ENCODE measurements around the gene ATP4A.
A peak's percentile ranks its signal among the peaks of the same experiment; 100 is the strongest.

ATP4A gene

GRCh38 chr19:35549174-35549788 lies 14.2 kb downstream of the ATP4A start:
- peak; percentile 14 to 23 for DNase-seq (ENCODE audit: low read depth in 2 of 2)

GRCh38 chr19:35546532-35546931 lies 16.9 kb downstream of the ATP4A start:
- no peak for DNase-seq (ENCODE audit: low read depth in 2 of 2)

GRCh38 chr19:35545855-35546381 lies 17.5 kb downstream of the ATP4A start:
- no peak for DNase-seq (ENCODE audit: low read depth in 2 of 2)

- peak; percentile 50 to 60 for DNase-seq (ENCODE audit: low read depth in 2 of 2)
Measured at GRCh38 chr19:35545001-35545854, 18.2 kb downstream of the ATP4A start, which contains the start of gene TMEM147. Gene TMEM147 (plus strand): TSS chr19:35545626. CDS start chr19:35545740, 114 bp downstream.

GRCh38 chr19:35544110-35544802 lies 19.2 kb downstream of the ATP4A start:
- no peak for DNase-seq (ENCODE audit: low read depth in 2 of 2)

- no peak for DNase-seq (ENCODE audit: low read depth in 2 of 2)
Measured at GRCh38 chr19:35543280-35544109, 20.0 kb downstream of the ATP4A start.

- DNase-seq (ENCODE audit: low read depth in 2 of 2), result no peak
Measured at GRCh38 chr19:35542209-35542608, 21.2 kb downstream of the ATP4A start.

- DNase-seq (ENCODE audit: low read depth in 2 of 2), result no peak
Measured at GRCh38 chr19:35540356-35540927, 23.0 kb downstream of the ATP4A start.

GRCh38 chr19:35539850-35540249 lies 23.6 kb downstream of the ATP4A start:
- DNase-seq (ENCODE audit: low read depth in 2 of 2), result no peak

- DNase-seq (ENCODE audit: low read depth in 2 of 2), result no peak
Measured at GRCh38 chr19:35539314-35539713, 24.1 kb downstream of the ATP4A start.

- DNase-seq (ENCODE audit: low read depth in 2 of 2), result no peak
Measured at GRCh38 chr19:35534803-35535480, 28.5 kb downstream of the ATP4A start.

GRCh38 chr19:35533822-35534392 lies 29.6 kb downstream of the ATP4A start:
- no peak for DNase-seq (ENCODE audit: low read depth in 2 of 2)

- DNase-seq (ENCODE audit: low read depth in 2 of 2), result no peak
Measured at GRCh38 chr19:35533201-35533821, 30.1 kb downstream of the ATP4A start, which contains the start of gene GAPDHS. Gene GAPDHS (plus strand): TSS chr19:35533456. CDS start chr19:35533528, 72 bp downstream.

- DNase-seq (ENCODE audit: low read depth in 2 of 2), result no peak
Measured at GRCh38 chr19:35531291-35531690, 32.2 kb downstream of the ATP4A start.

GRCh38 chr19:35529241-35530218 lies 33.9 kb downstream of the ATP4A start:
- DNase-seq (ENCODE audit: low read depth in 2 of 2), result no peak

- DNase-seq (ENCODE audit: low read depth in 2 of 2), result peak in 1 of 2 experiments; percentile 18
Measured at GRCh38 chr19:35528218-35529038, 35.0 kb downstream of the ATP4A start, which contains the start of gene SBSN. Gene SBSN (minus strand): TSS chr19:35528311. CDS start chr19:35528281, 30 bp downstream.

- no peak for DNase-seq (ENCODE audit: low read depth in 2 of 2)
Measured at GRCh38 chr19:35525873-35526272, 37.6 kb downstream of the ATP4A start.

Measured in fibroblast of skin of left biceps (primary cell).